K562 (cell line): ENCODE results near the gene CAPRIN1. TPM values are rescaled to one million over a fixed set of nuclear protein-coding genes. Genes with fewer than 3 reads are reported as not detected.

Source experiments
- ATAC-seq: fragments of 200-7000 bp; cut with Tn5 transposase; 3 replicates; pipeline ENCODE4 v1.9.1; 2020; ENCODE audit warnings: moderate library complexity
- BruUV-seq: library from RNA; stranded (reverse); fragments of 400-500 nt; replicated peaks from 2 replicates; lab custom pipeline; 2021; lab: Mats Ljungman, UMichigan
- CTCF ChIA-PET: fragments of 300-600 bp; formaldehyde crosslinking; extraction: SDS; loops from one replicate; lab custom pipeline; 2021; ENCODE audit warnings: low intra/inter-chr PET ratio; lab: Yijun Ruan, JAX
- POLR2A ChIA-PET: fragments of 300-600, 350-650 bp; sonication (Branson Sonifier 250); formaldehyde crosslinking; extraction: SDS; loops from one replicate; lab custom pipeline; 2021; ENCODE audit warnings: antibody characterized with exemption, inconsistent platforms; lab: Yijun Ruan, JAX
- DNase-seq, 4 experiments: peaks; one replicate each; pipeline versions ENCODE4 v3.0.0 to v3.0.0-alpha.2; 2011 to 2018; ENCODE audit warnings: low spot score in 3 of 4, mixed read lengths in 3 of 4; ENCODE audit errors: extremely low read depth in 1 of 4
- FAIRE-seq: peaks from 2 replicates; lab custom pipeline; 2011; peaks lifted over from hg19 to GRCh38; lab: Jason Lieb, UNC
- H2AFZ ChIP-seq: 2 replicates; pipeline ENCODE4 v1.6.0; 2011; ENCODE audit warnings: low read depth, low read length, control low read depth, inconsistent platforms
- H3K27ac ChIP-seq: fragments of 200-600 bp; 3 replicates; pipeline ENCODE4 v1.8.0; 2011; ENCODE audit warnings: low read depth, mild to moderate bottlenecking, control low read depth, inconsistent platforms, low read length, moderate library complexity, mixed read lengths; ENCODE audit errors: extremely low read depth
- H3K27me3 ChIP-seq, 2 experiments: fragments of 300-600 bp in 1 of 2; 2 replicates in 1 of 2; 3 replicates in 1 of 2; pipeline versions ENCODE4 v1.6.0 to v1.8.0; 2011; ENCODE audit warnings: inconsistent platforms in 2 of 2, low read length in 2 of 2, mild to moderate bottlenecking in 1 of 2, mixed read lengths in 1 of 2, moderate library complexity in 1 of 2; ENCODE audit not compliant: control insufficient read depth in 2 of 2, insufficient read depth in 2 of 2
- H3K36me3 ChIP-seq: fragments of 300-600 bp; 3 replicates; pipeline ENCODE4 v1.8.0; 2011; ENCODE audit warnings: mild to moderate bottlenecking, low read length, inconsistent platforms; ENCODE audit not compliant: control insufficient read depth, insufficient read depth
- H3K4me1 ChIP-seq, 2 experiments: fragments of 200-600 bp in 1 of 2; replicated peaks in 1 of 2; 2 replicates in 1 of 2; 3 replicates in 1 of 2; pipeline versions ENCODE4 v1.5.1 to v1.8.0; 2011; ENCODE audit warnings: inconsistent platforms in 2 of 2, low read length in 2 of 2, mild to moderate bottlenecking in 1 of 2, mixed read lengths in 1 of 2, moderate library complexity in 1 of 2; ENCODE audit not compliant: control insufficient read depth in 2 of 2, insufficient read depth in 2 of 2
- H3K4me2 ChIP-seq: 2 replicates; pipeline ENCODE4 v1.6.1; 2011; ENCODE audit warnings: low read length, control low read depth, inconsistent platforms, mixed read lengths; ENCODE audit not compliant: insufficient read depth
- H3K4me3 ChIP-seq: fragments of 200-600 bp; sonication (generic), shearing (Covaris generic); 2 replicates; pipeline ENCODE4 v1.5.1; 2016; ENCODE audit warnings: control low read depth, inconsistent platforms
- H3K79me2 ChIP-seq: fragments of 200-600 bp; 3 replicates; pipeline ENCODE4 v1.8.0; 2011; ENCODE audit warnings: low read length, inconsistent platforms; ENCODE audit not compliant: control insufficient read depth, insufficient read depth
- H3K9ac ChIP-seq, 2 experiments: 2 replicates each; pipeline versions ENCODE4 v1.6.0 to v1.6.1; 2011; ENCODE audit warnings: low read depth in 2 of 2, low read length in 2 of 2, control low read depth in 1 of 2, inconsistent platforms in 1 of 2, mild to moderate bottlenecking in 1 of 2, mixed read lengths in 1 of 2; ENCODE audit not compliant: insufficient read depth in 1 of 2
- H3K9me1 ChIP-seq: one replicate; pipeline ENCODE4 v1.6.0; 2011; ENCODE audit warnings: inconsistent platforms, mild to moderate bottlenecking, low read length, moderate library complexity; ENCODE audit not compliant: control insufficient read depth, insufficient read depth
- H3K9me3 ChIP-seq: replicated peaks from 2 replicates; pipeline ENCODE4 v1.5.1; 2011; ENCODE audit warnings: low read depth, low read length, inconsistent platforms; ENCODE audit not compliant: control insufficient read depth, insufficient read depth
- H4K20me1 ChIP-seq: replicated peaks from 2 replicates; pipeline ENCODE4 v1.6.1; 2011; ENCODE audit warnings: low read length, inconsistent platforms, mixed read lengths; ENCODE audit not compliant: control insufficient read depth, insufficient read depth
- CEBPG ChIP-seq, 3 experiments: fragments of 200-800 bp in 1 of 3; sonication (Bioruptor generic) in 1 of 3; sonication (generic) in 1 of 3; formaldehyde crosslinking in 1 of 3; IDR thresholded peaks in 2 of 3; conservative IDR thresholded peaks in 1 of 3; 2 replicates each; pipeline versions ENCODE4 v1.6.1 to v1.8.0; 2016 to 2022; ENCODE audit warnings: missing compliant biosample characterization in 2 of 3, missing genetic modification characterization in 2 of 3, mild to moderate bottlenecking in 1 of 3, missing genetic modification reagents in 1 of 3
- EHMT2 ChIP-seq: fragments of 450-650 bp; IDR thresholded peaks from 2 replicates; pipeline ENCODE4 v1.6.1; 2018; ENCODE audit warnings: antibody characterized with exemption
- ETV1 ChIP-seq: fragments of 450-650 bp; conservative IDR thresholded peaks from 2 replicates; pipeline ENCODE4 v1.6.1; 2016; ENCODE audit warnings: missing genetic modification characterization, control low read depth, low read depth, missing compliant biosample characterization
- GABPB2 ChIP-seq: fragments of 250-450 bp; sonication (Bioruptor Pico); conservative IDR thresholded peaks from 2 replicates; pipeline ENCODE4 v1.5.1; 2021; ENCODE audit warnings: mild to moderate bottlenecking
- GTF2F1 ChIP-seq: IDR thresholded peaks from 2 replicates; pipeline ENCODE4 v1.6.1; 2011; ENCODE audit warnings: low read depth, low read length, improper control_type of control experiment
- MECOM ChIP-seq: fragments of 250-450 bp; sonication (Bioruptor Pico); IDR thresholded peaks from 2 replicates; pipeline ENCODE4 v1.8.0; 2022; ENCODE audit warnings: inconsistent platforms
- NR2C2 ChIP-seq, 2 experiments: fragments of 200-800 bp in 1 of 2; sonication (Bioruptor generic) in 1 of 2; sonication (generic) in 1 of 2; formaldehyde crosslinking in 1 of 2; IDR thresholded peaks; 2 replicates each; pipeline versions ENCODE4 v1.6.1 to v1.8.0; 2016 to 2022; ENCODE audit warnings: mild to moderate bottlenecking in 1 of 2, missing compliant biosample characterization in 1 of 2, missing genetic modification characterization in 1 of 2, missing genetic modification reagents in 1 of 2
- SIN3B ChIP-seq: fragments of 450-650 bp; IDR thresholded peaks from 2 replicates; pipeline ENCODE4 v1.6.1; 2017; ENCODE audit warnings: low read depth, mild to moderate bottlenecking, moderate library complexity
- SLC30A9 ChIP-seq: fragments of 250-450 bp; sonication (Bioruptor Pico); IDR thresholded peaks from 2 replicates; pipeline ENCODE4 v1.8.0; 2022; ENCODE audit warnings: mild to moderate bottlenecking, moderate library complexity
- WGBS: fragments of 100-300 bp; shearing (Covaris generic); methylation state at CpG from one replicate; pipeline ENCODE4 v1.1.6; 2016; ENCODE audit warnings: low coverage, mixed read lengths; ENCODE audit not compliant: insufficient coverage; ENCODE audit errors: missing lambda C conversion rate; 5-methylcytosine and 5-hydroxymethylcytosine counted together
- in situ Hi-C: fragments of 300-500 bp; cut with MboI; formaldehyde crosslinking; loops from 4 replicates; pipeline ENCODE4 v1.15.0; 2018; ENCODE audit warnings: inconsistent platforms, mixed read lengths
- intact Hi-C: fragments of 100-400 bp; cut with micrococcal nuclease; formaldehyde crosslinking; loops from 2 replicates; pipeline ENCODE4 v1.14.2; 2022
- polyA plus RNA-seq, 8 experiments: library from polyadenylated mRNA; depleted of rRNA in 4 of 8; stranded (reverse) in 5 of 8; unstranded in 3 of 8; fragments of >200 nt; fragmentation: Nextera tagmentation in 2 of 8; fragmentation: Illumina TruSeq in 1 of 8; extraction: Ambion mirVana in 2 of 8; extraction: Trizol in 1 of 8; gene quantifications; 2 replicates each; pipeline versions ENCODE4 v1.2.1 to v1.2.3, GENCODE V29; 2011 to 2014; ENCODE audit warnings: inconsistent platforms in 1 of 8, missing spikeins in 1 of 8
- total RNA-seq, 7 experiments: library from RNA; depleted of rRNA in 6 of 7; stranded (reverse); fragments of >200 nt in 6 of 7; fragmentation: Illumina TruSeq in 2 of 7; extraction: Trizol in 2 of 7; gene quantifications; 2 replicates each; pipeline versions ENCODE4 v1.2.1 to v1.2.3, GENCODE V29; 2011 to 2021; ENCODE audit warnings: low replicate concordance in 1 of 7
- TF ChIP-seq, protein P1 (sequence below): fragments of 450-650 bp; conservative IDR thresholded peaks from 2 replicates; pipeline ENCODE4 v1.6.1; 2016; ENCODE audit warnings: missing genetic modification characterization, low read depth, mild to moderate bottlenecking, control low read depth, missing compliant biosample characterization
- TF ChIP-seq, protein P2 (sequence below): sonication (generic); IDR thresholded peaks from 2 replicates; pipeline ENCODE4 v1.6.1; 2016

The CAPRIN1 gene
- total and polyA plus RNA-seq, 9 of the 15 experiments (the other 6 are each of a cell fraction or from before 2014, with no cell fraction given) = 49.6 to 271 (median 244) TPM

DNA sequence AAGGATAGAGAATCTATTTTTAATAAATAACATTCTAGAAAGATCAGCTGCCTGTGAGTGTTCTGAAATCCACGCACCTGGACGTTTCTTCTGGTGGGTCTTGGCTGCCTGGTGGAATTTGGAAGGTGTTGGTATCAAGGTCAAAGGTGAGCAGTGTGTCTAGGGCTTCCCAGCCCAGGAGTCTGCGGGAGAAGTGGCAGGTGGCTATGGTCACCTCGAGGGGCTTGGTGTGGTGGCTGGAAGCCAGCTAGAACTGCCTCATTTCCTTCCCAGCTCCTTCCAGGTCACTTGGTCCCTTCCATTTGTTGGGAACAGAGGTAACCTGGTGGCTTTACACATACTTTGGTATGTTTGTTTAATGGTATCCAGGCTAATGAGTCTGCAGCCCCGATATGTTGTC is 95.3 kb downstream of the CAPRIN1 start:
- Histone ChIP-seq H3K79me2 (no peaks in the 10 kb centered on the region), H3K9me1 (no peaks in the 10 kb centered on the region), H3K9ac (no peak overlapping the region), H2AFZ (no peak overlapping the region), H3K4me2 (no peak overlapping the region), H4K20me1 (no peaks in the 10 kb centered on the region; the same call in 1 of the 2 replicates), H3K4me1 (peaks cover 0 to 4% of the 10 kb centered on the region in 2 experiments; a peak in 1 of 5 replicates), H3K27me3 (no peaks in the 10 kb centered on the region), H3K36me3 (peaks cover 98% of the 10 kb centered on the region), H3K27ac (no peak overlapping the region), H3K4me3 (no peak overlapping the region), H3K9me3 (no peaks in the 10 kb centered on the region)
- CTCF ChIA-PET = no interaction called here
- DNase-seq (no peak), ATAC-seq (no peak), FAIRE-seq (no peak)
- 83% methylated on average over 4 of the region's 5 CpGs for WGBS
- intact Hi-C loops = no loop called here
- BruUV-seq = no TSS peak
- POLR2A ChIA-PET = no interaction called here
- TF ChIP-seq GTF2F1 = no peak
- TF ChIP-seq NR2C2 (CRISPR knock-in tag; IDR thresholded peaks at IDR 0.05) = no peak
- TF ChIP-seq NR2C2 (tag; IDR thresholded peaks at IDR 0.05) = no peak
- TF ChIP-seq SIN3B = no peak
- no peak for TF ChIP-seq MECOM (CRISPR knock-in tag)
- TF ChIP-seq, protein P1, sequence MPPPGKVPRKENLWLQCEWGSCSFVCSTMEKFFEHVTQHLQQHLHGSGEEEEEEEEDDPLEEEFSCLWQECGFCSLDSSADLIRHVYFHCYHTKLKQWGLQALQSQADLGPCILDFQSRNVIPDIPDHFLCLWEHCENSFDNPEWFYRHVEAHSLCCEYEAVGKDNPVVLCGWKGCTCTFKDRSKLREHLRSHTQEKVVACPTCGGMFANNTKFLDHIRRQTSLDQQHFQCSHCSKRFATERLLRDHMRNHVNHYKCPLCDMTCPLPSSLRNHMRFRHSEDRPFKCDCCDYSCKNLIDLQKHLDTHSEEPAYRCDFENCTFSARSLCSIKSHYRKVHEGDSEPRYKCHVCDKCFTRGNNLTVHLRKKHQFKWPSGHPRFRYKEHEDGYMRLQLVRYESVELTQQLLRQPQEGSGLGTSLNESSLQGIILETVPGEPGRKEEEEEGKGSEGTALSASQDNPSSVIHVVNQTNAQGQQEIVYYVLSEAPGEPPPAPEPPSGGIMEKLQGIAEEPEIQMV (tag) = no peak
- TF ChIP-seq, protein P2, sequence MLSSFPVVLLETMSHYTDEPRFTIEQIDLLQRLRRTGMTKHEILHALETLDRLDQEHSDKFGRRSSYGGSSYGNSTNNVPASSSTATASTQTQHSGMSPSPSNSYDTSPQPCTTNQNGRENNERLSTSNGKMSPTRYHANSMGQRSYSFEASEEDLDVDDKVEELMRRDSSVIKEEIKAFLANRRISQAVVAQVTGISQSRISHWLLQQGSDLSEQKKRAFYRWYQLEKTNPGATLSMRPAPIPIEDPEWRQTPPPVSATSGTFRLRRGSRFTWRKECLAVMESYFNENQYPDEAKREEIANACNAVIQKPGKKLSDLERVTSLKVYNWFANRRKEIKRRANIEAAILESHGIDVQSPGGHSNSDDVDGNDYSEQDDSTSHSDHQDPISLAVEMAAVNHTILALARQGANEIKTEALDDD = no peak
- TF ChIP-seq CEBPG (CRISPR knock-in tag; IDR thresholded peaks at IDR 0.05) = no peak
- TF ChIP-seq CEBPG (tag; conservative IDR thresholded peaks at IDR 0.05 in 1 of 2, IDR thresholded peaks at IDR 0.05 in 1 of 2) = no peak
- TF ChIP-seq GABPB2 = no peak
- TF ChIP-seq EHMT2 = no peak
- no peak for TF ChIP-seq ETV1 (tag)
- TF ChIP-seq SLC30A9 (CRISPR knock-in tag) = no peak
- in situ Hi-C loops = no loop called here
